HepG2 (cell line): Measurements from ENCODE around the gene TUBGCP5. TPM values are rescaled to one million over a fixed set of nuclear protein-coding genes. Genes with fewer than 3 reads are reported as not detected.

Source experiments
- ATAC-seq: fragments of 200-7000 bp; cut with Tn5 transposase; 3 replicates; pipeline ENCODE4 v1.9.1; 2020; ENCODE audit warnings: mild to moderate bottlenecking, moderate library complexity
- BruUV-seq: library from RNA; stranded (reverse); fragments of 400-500 nt; replicated peaks from 2 replicates; lab custom pipeline; 2021; lab: Mats Ljungman, UMichigan
- CTCF ChIA-PET: fragments of 300-600 bp; formaldehyde crosslinking; extraction: SDS; loops from one replicate; lab custom pipeline; 2021; ENCODE audit warnings: low total read pairs, inconsistent platforms, low intra/inter-chr PET ratio; lab: Yijun Ruan, JAX
- POLR2A ChIA-PET: fragments of 350-600 bp; sonication (Branson Sonifier 250); formaldehyde crosslinking; loops from one replicate; lab custom pipeline; 2020; ENCODE audit warnings: antibody characterized with exemption, inconsistent platforms; lab: Yijun Ruan, JAX
- DNase-seq: peaks from one replicate; pipeline ENCODE4 v3.0.0-alpha.2; 2015; ENCODE audit warnings: low spot score
- FAIRE-seq: peaks from 3 replicates; lab custom pipeline; 2011; peaks lifted over from hg19 to GRCh38; lab: Jason Lieb, UNC
- H2AFZ ChIP-seq: one replicate; pipeline ENCODE4 v1.6.1; 2011; ENCODE audit warnings: low read length, inconsistent platforms
- H3K27ac ChIP-seq: fragments of 300-600 bp; 3 replicates; pipeline ENCODE4 v1.8.0; 2011; ENCODE audit warnings: mixed run types, mild to moderate bottlenecking, mixed read lengths, low read length, inconsistent platforms; ENCODE audit not compliant: insufficient read depth; ENCODE audit errors: extremely low read length
- H3K27me3 ChIP-seq, 2 experiments: fragments of 200-600 bp in 1 of 2; 2 replicates in 1 of 2; 3 replicates in 1 of 2; pipeline versions ENCODE4 v1.6.0 to v1.8.0; 2011; ENCODE audit warnings: low read length in 2 of 2, mild to moderate bottlenecking in 2 of 2, moderate library complexity in 2 of 2, inconsistent platforms in 1 of 2; ENCODE audit not compliant: insufficient read depth in 2 of 2, control insufficient read depth in 1 of 2
- H3K36me3 ChIP-seq, 2 experiments: fragments of 200-600 bp in 1 of 2; replicated peaks in 1 of 2; 2 replicates in 1 of 2; 3 replicates in 1 of 2; pipeline versions ENCODE4 v1.5.1 to v1.8.0; 2011; ENCODE audit warnings: low read length in 2 of 2, inconsistent platforms in 1 of 2; ENCODE audit not compliant: insufficient read depth in 2 of 2, control insufficient read depth in 1 of 2
- H3K4me1 ChIP-seq: 2 replicates; pipeline ENCODE4 v1.5.1; 2012; ENCODE audit warnings: low read length, inconsistent platforms; ENCODE audit not compliant: insufficient read depth
- H3K4me2 ChIP-seq: 2 replicates; pipeline ENCODE4 v1.6.0; 2011; ENCODE audit warnings: low read depth, low read length, inconsistent platforms
- H3K4me3 ChIP-seq, 3 experiments: fragments of 200-600 bp in 1 of 3; sonication (generic), shearing (Covaris generic) in 1 of 3; replicated peaks in 1 of 3; 2 replicates each; pipeline ENCODE4 v1.5.1; 2011 to 2016; ENCODE audit warnings: low read length in 3 of 3, inconsistent platforms in 2 of 3, low read depth in 2 of 3, mild to moderate bottlenecking in 2 of 3, control low read depth in 1 of 3, mixed read lengths in 1 of 3; ENCODE audit not compliant: insufficient read depth in 1 of 3
- H3K79me2 ChIP-seq: one replicate; pipeline ENCODE4 v1.6.1; 2011; ENCODE audit warnings: low read length, inconsistent platforms; ENCODE audit not compliant: insufficient read depth
- H3K9ac ChIP-seq: 2 replicates; pipeline ENCODE4 v1.6.0; 2011; ENCODE audit warnings: mild to moderate bottlenecking, low read depth, low read length, inconsistent platforms; ENCODE audit not compliant: insufficient read depth
- H3K9me3 ChIP-seq: 2 replicates; pipeline ENCODE4 v1.5.1; 2012; ENCODE audit warnings: mild to moderate bottlenecking, low read length
- H4K20me1 ChIP-seq: 2 replicates; pipeline ENCODE4 v1.6.0; 2011; ENCODE audit warnings: inconsistent platforms, mild to moderate bottlenecking, low read length, moderate library complexity; ENCODE audit not compliant: insufficient read depth
- CENPT ChIP-seq: sonication (generic); formaldehyde crosslinking; IDR thresholded peaks from 2 replicates; pipeline ENCODE4 v1.8.0; 2022; ENCODE audit warnings: low read depth, mild to moderate bottlenecking, moderate library complexity, missing genetic modification reagents
- GFI1 ChIP-seq: sonication (generic); formaldehyde crosslinking; IDR thresholded peaks from 2 replicates; pipeline ENCODE4 v1.5.0; 2020; ENCODE audit warnings: missing genetic modification reagents, mild to moderate bottlenecking, borderline replicate concordance
- MLXIP ChIP-seq: sonication (generic); formaldehyde crosslinking; IDR thresholded peaks from 2 replicates; pipeline ENCODE4 v1.9.0; 2021; ENCODE audit warnings: missing genetic modification reagents, borderline replicate concordance
- NFE2L1 ChIP-seq: sonication (generic); formaldehyde crosslinking; IDR thresholded peaks from 2 replicates; pipeline ENCODE4 v1.4.0; 2020; ENCODE audit warnings: missing genetic modification reagents, mild to moderate bottlenecking, borderline replicate concordance
- RBAK ChIP-seq: sonication (generic); formaldehyde crosslinking; IDR thresholded peaks from 2 replicates; pipeline ENCODE4 v1.5.1; 2020; ENCODE audit warnings: mild to moderate bottlenecking, missing genetic modification reagents
- RELA ChIP-seq: sonication (generic); formaldehyde crosslinking; IDR thresholded peaks from 2 replicates; pipeline ENCODE4 v1.4.0; 2020; ENCODE audit warnings: missing genetic modification reagents
- ZNF10 ChIP-seq: sonication (generic); formaldehyde crosslinking; IDR thresholded peaks from 2 replicates; pipeline ENCODE4 v1.4.0; 2020; ENCODE audit warnings: mild to moderate bottlenecking, low read depth, missing genetic modification reagents, borderline replicate concordance
- ZNF20 ChIP-seq: sonication (generic); formaldehyde crosslinking; IDR thresholded peaks from 2 replicates; pipeline ENCODE4 v1.4.0; 2020; ENCODE audit warnings: mild to moderate bottlenecking, moderate library complexity, missing genetic modification reagents
- ZNF326 ChIP-seq: sonication (generic); formaldehyde crosslinking; IDR thresholded peaks from 2 replicates; pipeline ENCODE4 v1.4.0; 2020; ENCODE audit warnings: missing genetic modification reagents, borderline replicate concordance
- WGBS: methylation state at CpG from one replicate; pipeline ENCODE4 v1.1.6; 2017; ENCODE audit warnings: low lambda C conversion rate; 5-methylcytosine and 5-hydroxymethylcytosine counted together
- in situ Hi-C: cut with HindIII; loops from 2 replicates; pipeline ENCODE4 v1.10.0; 2017; ENCODE audit warnings: low pct_unique_long_range_greater_than_20kb; ENCODE audit not compliant: extremely low pct_ligation_motif_present
- intact Hi-C: fragments of 100-400 bp; cut with micrococcal nuclease; formaldehyde crosslinking; loops from one replicate; pipeline ENCODE4 v1.10.0; 2022; ENCODE audit not compliant: unreplicated experiment
- polyA plus RNA-seq, 8 experiments: library from polyadenylated mRNA; depleted of rRNA in 3 of 8; stranded (reverse) in 7 of 8; unstranded in 1 of 8; fragments of >200 nt; fragmentation: Illumina TruSeq in 4 of 8; extraction: Trizol in 4 of 8; gene quantifications; 2 replicates each; pipeline versions ENCODE4 v1.2.1 to v1.2.3, GENCODE V29; 2011 to 2016; ENCODE audit warnings: low read depth in 4 of 8, missing spikeins in 1 of 8, mixed read lengths in 1 of 8; ENCODE audit not compliant: insufficient read depth in 1 of 8
- total RNA-seq, 5 experiments: library from RNA; depleted of rRNA; stranded (reverse); fragments of >200 nt; fragmentation: Illumina TruSeq; extraction: Trizol; gene quantifications; 2 replicates each; pipeline ENCODE4 v1.2.3, GENCODE V29; 2016; ENCODE audit warnings: low read depth in 1 of 5

Gene TUBGCP5
- total and polyA plus RNA-seq, 2 of the 13 experiments (the other 11 are each of a cell fraction or from before 2014, with no cell fraction given), result 7.2 to 25.0 TPM

GRCh38 chr15:22962611-22963010 lies 76.8 kb downstream of the TUBGCP5 start (continued):
- no peak for TF ChIP-seq ZNF326 (CRISPR knock-in tag)

- intact Hi-C loops (no loop called here), in situ Hi-C loops (no loop called here)
- no peak overlapping the region for H3K4me3 ChIP-seq
- no peak overlapping the region for H3K9ac ChIP-seq
- no peaks in the 10 kb centered on the region for H3K4me1 ChIP-seq
- no peak overlapping the region for H3K4me2 ChIP-seq
- no peak for DNase-seq
- BruUV-seq, result no TSS peak
- H3K27me3 ChIP-seq, result no peaks in the 10 kb centered on the region
- peaks cover 3% of the 10 kb centered on the region in 2 experiments; a peak in 2 of 5 replicates for H3K36me3 ChIP-seq
- peaks cover 67% of the 10 kb centered on the region for H3K79me2 ChIP-seq
- H2AFZ ChIP-seq, result no peak overlapping the region
- H4K20me1 ChIP-seq, result peaks cover 24% of the 10 kb centered on the region; the same call in 1 of the 2 replicates
- ChIA-PET POLR2A (no interaction called here), CTCF (no interaction called here)
- H3K9me3 ChIP-seq, result no peaks in the 10 kb centered on the region
- TF ChIP-seq ZNF20 (no peak), ZNF10 (no peak), CENPT (no peak), RELA (CRISPR knock-in tag) (no peak), NFE2L1 (CRISPR knock-in tag) (no peak), RBAK (CRISPR knock-in tag) (no peak), GFI1 (CRISPR knock-in tag) (no peak), MLXIP (CRISPR knock-in tag) (no peak)
- H3K27ac ChIP-seq, result no peak overlapping the region
- ATAC-seq, result no peak
- WGBS, result 74% methylated on average over 1 of the region's 1 CpG
- no peak for FAIRE-seq
Observed at GRCh38 chr15:22961762-22962161, 77.6 kb downstream of the TUBGCP5 start.
